ENCODE results near the gene C1orf74.

C1orf74 gene

DNA sequence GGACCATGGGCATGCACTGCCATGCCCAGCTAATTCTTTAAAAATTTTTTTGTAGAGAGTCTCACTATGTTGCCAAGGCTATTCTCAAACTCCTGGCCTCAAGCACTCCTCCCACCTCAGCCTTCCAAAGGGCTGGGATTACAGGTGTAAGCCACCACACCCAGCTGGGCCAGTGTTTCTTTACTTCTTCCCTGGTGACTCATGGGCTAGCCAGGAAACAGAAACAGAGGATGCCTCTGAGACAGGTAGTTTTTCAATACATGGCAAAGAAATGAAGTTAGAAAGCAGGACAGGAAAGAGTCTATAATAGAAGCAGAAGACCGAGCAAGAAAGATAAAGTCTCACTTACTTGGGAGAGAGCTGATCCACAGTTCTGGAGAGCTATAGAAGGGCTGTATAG lies 7.6 kb upstream of the C1orf74 start:
- Histone ChIP-seq H3K27ac (no peak overlapping the region), H3K27me3 (replicated peaks) (no peaks in the 10 kb centered on the region), H3K4me3 (ENCODE audit: low read depth, low read length) (no peak overlapping the region), H3K36me3 (replicated peaks) (no peaks in the 10 kb centered on the region)
- in situ Hi-C loops (cut with HindIII; ENCODE audit: low pct_ligation_motif_present, low sequenced_read_pairs), result no loop called here
- no peak for DNase-seq
- TF ChIP-seq, protein P1, sequence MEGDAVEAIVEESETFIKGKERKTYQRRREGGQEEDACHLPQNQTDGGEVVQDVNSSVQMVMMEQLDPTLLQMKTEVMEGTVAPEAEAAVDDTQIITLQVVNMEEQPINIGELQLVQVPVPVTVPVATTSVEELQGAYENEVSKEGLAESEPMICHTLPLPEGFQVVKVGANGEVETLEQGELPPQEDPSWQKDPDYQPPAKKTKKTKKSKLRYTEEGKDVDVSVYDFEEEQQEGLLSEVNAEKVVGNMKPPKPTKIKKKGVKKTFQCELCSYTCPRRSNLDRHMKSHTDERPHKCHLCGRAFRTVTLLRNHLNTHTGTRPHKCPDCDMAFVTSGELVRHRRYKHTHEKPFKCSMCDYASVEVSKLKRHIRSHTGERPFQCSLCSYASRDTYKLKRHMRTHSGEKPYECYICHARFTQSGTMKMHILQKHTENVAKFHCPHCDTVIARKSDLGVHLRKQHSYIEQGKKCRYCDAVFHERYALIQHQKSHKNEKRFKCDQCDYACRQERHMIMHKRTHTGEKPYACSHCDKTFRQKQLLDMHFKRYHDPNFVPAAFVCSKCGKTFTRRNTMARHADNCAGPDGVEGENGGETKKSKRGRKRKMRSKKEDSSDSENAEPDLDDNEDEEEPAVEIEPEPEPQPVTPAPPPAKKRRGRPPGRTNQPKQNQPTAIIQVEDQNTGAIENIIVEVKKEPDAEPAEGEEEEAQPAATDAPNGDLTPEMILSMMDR (IDR thresholded peaks at IDR 0.05; ENCODE audit: low read depth, low read length, missing control alignments), result no peak

DNA sequence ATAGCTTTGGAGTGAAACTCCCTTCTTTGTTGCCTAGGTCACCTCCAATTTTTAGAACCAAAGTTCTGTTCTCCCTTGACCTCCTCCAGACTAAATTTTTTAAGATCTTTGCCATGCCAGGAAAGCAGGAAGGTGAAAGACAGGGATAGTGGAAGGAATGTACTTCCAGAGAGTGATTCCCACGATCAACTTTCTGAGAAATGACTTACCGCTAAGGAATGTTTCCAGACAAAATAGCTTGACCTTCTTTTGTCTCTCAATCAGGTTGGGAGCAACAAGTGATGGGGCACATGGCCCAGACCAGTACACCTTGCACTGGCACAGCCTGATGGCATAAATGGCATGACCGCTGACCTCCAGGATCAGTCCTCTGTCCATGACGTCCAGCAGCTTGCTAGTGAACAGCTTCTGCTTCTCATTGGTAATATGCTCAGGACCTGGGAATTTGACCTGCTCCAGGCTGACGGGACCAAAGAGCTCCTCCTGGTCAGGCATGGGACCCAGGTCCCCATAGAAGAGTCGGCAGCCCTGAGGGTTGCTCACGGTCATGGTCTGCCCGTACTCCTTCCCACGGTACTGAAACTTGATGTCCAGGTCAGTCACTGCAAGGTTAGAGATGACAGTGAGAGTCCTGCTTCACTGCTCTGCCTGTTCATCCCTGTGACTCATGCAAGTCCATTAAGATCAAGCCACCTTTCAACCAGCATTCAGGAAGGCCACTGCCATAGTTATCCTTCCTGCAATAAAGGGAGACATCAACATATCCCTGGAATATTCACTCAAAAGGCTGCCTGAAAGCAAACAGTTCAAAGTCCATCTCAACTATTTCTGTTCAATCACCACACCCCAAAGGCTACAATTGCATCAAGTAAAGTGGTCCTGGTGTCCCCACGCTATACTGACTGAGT lies 6.2 kb upstream of the C1orf74 start:
- no peaks in the 10 kb centered on the region for H3K27me3 ChIP-seq (replicated peaks)
- in situ Hi-C loops (cut with HindIII; ENCODE audit: low pct_ligation_motif_present, low sequenced_read_pairs), result no loop called here
- TF ChIP-seq, protein P1 (IDR thresholded peaks at IDR 0.05; ENCODE audit: low read depth, low read length, missing control alignments), result no peak
- H3K36me3 ChIP-seq (replicated peaks), result no peaks in the 10 kb centered on the region
- no peak overlapping the region for H3K4me3 ChIP-seq (ENCODE audit: low read depth, low read length)
- H3K27ac ChIP-seq, result no peak overlapping the region
- DNase-seq, result no peak

DNA sequence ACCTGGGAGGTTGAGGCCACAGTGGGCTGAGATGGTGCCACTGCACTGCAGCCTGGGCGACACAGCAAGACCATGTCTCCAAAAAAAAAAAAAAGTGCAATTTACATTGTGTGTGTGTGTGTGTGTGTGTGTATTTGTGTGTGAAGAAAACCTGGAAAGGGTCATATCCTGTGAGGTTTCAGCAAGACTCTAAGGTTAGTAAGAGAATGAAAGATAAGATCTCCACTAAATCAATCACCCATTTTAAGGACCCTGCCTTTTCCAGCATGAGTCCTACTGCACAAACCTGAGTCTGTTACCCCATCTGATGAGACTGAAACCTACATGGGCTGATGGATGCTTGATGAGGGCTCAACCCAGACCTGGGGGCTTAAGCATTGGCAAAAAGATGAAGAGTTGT lies 4.9 kb upstream of the C1orf74 start:
- Histone ChIP-seq H3K27ac (no peak overlapping the region), H3K27me3 (replicated peaks) (no peaks in the 10 kb centered on the region), H3K36me3 (replicated peaks) (no peaks in the 10 kb centered on the region), H3K4me3 (ENCODE audit: low read depth, low read length) (no peak overlapping the region)
- in situ Hi-C loops (cut with HindIII; ENCODE audit: low pct_ligation_motif_present, low sequenced_read_pairs), result no loop called here
- TF ChIP-seq, protein P1 (IDR thresholded peaks at IDR 0.05; ENCODE audit: low read depth, low read length, missing control alignments), result no peak
- no peak for DNase-seq

DNA sequence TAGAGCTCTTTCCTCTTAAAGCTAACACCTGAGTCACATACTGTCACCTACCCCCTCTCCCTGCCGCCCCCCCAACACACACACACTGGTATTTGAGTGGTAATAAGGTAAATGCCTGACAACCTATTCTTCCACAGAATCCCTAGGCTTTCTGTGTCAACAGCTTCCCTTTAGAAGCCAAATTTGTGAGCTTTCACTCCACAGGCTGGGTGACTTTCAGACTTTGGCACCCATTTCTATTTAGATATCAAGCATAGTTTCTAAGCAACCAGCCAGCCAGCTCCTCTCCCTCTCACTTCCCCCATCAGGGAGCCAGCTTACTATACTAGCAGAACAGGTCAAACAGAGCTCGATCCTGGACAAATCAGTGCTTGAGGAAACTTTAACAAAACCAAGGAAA lies 3.2 kb upstream of the C1orf74 start:
- Histone ChIP-seq H3K36me3 (replicated peaks) (no peaks in the 10 kb centered on the region), H3K27ac (no peak overlapping the region), H3K4me3 (ENCODE audit: low read depth, low read length) (no peak overlapping the region), H3K27me3 (replicated peaks) (no peaks in the 10 kb centered on the region)
- in situ Hi-C loops (cut with HindIII; ENCODE audit: low pct_ligation_motif_present, low sequenced_read_pairs), result no loop called here
- DNase-seq, result no peak
- TF ChIP-seq, protein P1 (IDR thresholded peaks at IDR 0.05; ENCODE audit: low read depth, low read length, missing control alignments), result no peak

DNA sequence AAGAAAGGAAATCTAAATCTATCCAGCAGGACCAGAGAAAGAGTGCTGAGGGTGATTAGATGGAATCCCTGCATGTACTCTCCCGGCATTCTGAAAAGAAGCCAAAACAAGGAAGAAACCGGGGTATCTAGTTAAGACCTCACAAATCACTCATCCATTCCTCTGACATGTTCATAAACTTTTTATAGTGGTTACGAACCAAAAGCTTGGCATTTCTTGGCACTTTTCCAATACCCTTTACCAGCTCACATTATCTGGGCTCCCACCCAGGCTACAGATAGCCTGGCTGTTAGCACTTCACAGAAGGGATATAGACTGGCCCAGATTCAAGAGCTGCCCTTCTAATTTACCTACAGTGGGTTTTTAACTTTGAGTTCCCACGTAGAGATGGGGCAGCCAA lies 1.8 kb upstream of the C1orf74 start:
- Histone ChIP-seq H3K4me3 (ENCODE audit: low read depth, low read length) (no peak overlapping the region), H3K27me3 (replicated peaks) (no peaks in the 10 kb centered on the region), H3K36me3 (replicated peaks) (no peaks in the 10 kb centered on the region), H3K27ac (no peak overlapping the region)
- TF ChIP-seq, protein P1 (IDR thresholded peaks at IDR 0.05; ENCODE audit: low read depth, low read length, missing control alignments), result no peak
- no peak for DNase-seq
- in situ Hi-C loops (cut with HindIII; ENCODE audit: low pct_ligation_motif_present, low sequenced_read_pairs), result no loop called here

Data from brain microvascular endothelial cell (primary cell).